Esophagus squamous epithelium (tissue), 5 donors: ENCODE measurements around the gene CLNS1A. TPM values are rescaled to one million over a fixed set of nuclear protein-coding genes. Genes with fewer than 3 reads are reported as not detected.

Source experiments
- DNase-seq: peaks from one replicate; lab custom pipeline; 2025; lab: John Stamatoyannopoulos, UW
- H3K27ac ChIP-seq, 4 donors: fragments of 200-600 bp; sonication (generic); one replicate each; pipeline ENCODE4 v1.5.1; 2016 to 2019; ENCODE audit warnings: mild to moderate bottlenecking in 1 of 4
- H3K27me3 ChIP-seq, 4 donors: fragments of 200-600 bp; sonication (generic); 1 replicate in 3 of 4; 2 replicates in 1 of 4; pipeline versions ENCODE4 v1.5.1 to v1.6.0; 2017 to 2021; ENCODE audit warnings: antibody characterized with exemption in 1 of 4
- H3K36me3 ChIP-seq, 3 donors: fragments of 200-600 bp; sonication (generic); one replicate each; pipeline ENCODE4 v1.5.1; 2016 to 2019
- H3K4me1 ChIP-seq, 3 donors: fragments of 200-600 bp; sonication (generic); one replicate each; pipeline ENCODE4 v1.5.1; 2017 to 2019
- H3K4me3 ChIP-seq, 4 donors: fragments of 200-600 bp; sonication (generic); 1 replicate in 3 of 4; 2 replicates in 1 of 4; pipeline ENCODE4 v1.5.1; 2016 to 2019; ENCODE audit warnings: mild to moderate bottlenecking in 2 of 4, moderate library complexity in 1 of 4
- H3K9me3 ChIP-seq, 3 donors: fragments of 200-600 bp; sonication (generic); one replicate each; pipeline ENCODE4 v1.5.1; 2016 to 2019
- POLR2A ChIP-seq, 4 donors: fragments of 450-650 bp; IDR thresholded peaks; one replicate each; pipeline ENCODE4 v1.6.1; 2017; ENCODE audit warnings: antibody characterized with exemption in 4 of 4, mild to moderate bottlenecking in 4 of 4, moderate library complexity in 3 of 4
- WGBS, 2 donors: methylation state at CpG; one replicate each; pipeline ENCODE4 v1.1.5; 2018; 5-methylcytosine and 5-hydroxymethylcytosine counted together
- intact Hi-C: fragments of 100-400 bp; cut with DNase I; formaldehyde crosslinking; loops from one replicate; pipeline ENCODE4 v1.15.0; 2022
- total RNA-seq, 4 donors: library from RNA; depleted of rRNA; stranded (reverse); fragments of >200 nt; gene quantifications; one replicate each; pipeline ENCODE4 v1.1.0, GENCODE V29; 2016
- TF ChIP-seq, protein P1 (sequence below), 6 experiments: fragments of 450-650 bp in 4 of 6; fragments of 200-600 bp in 2 of 6; sonication (generic) in 2 of 6; IDR thresholded peaks; one replicate each; pipeline ENCODE4 v1.5.1; 2016 to 2019; ENCODE audit warnings: antibody characterized with exemption in 6 of 6, mild to moderate bottlenecking in 4 of 6, moderate library complexity in 4 of 6
- donor health status: DM: yes; HTN: yes; CAD: no.

The CLNS1A gene
- total RNA-seq, 4 donors from 2014 or later = 27.5 to 140 (median 84.2) TPM

DNA sequence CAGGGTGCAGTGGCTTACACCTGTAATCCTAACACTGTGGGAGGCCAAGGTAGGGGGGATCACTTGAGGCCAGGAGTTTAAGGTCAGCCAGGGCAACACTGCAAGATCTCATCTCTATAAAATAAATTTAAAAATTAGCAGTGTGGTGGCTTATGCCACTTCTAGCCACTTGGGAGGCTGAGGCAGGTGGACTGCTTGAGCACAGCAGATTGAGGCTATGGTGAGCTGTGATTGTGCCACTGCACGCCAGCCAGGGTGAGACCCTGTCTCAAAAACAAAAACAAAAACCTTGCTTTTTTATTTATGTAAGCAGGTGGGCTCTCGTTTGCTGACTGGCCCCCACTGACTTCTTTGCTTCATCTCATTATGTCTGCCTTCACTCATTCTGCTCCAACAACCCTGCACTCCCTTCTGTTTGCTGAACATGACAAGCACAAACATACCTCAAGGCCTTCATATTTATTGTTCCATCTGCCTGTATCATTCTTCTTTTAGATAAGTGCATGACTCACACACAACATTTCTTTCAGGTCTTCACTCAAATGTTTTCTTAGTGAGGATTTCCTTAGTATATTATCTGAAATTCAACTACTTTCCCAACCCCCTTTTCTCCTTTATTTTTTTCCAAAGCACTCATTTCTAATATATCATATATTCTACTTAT is 32.4 kb upstream of the CLNS1A start:
- no peaks in the 10 kb centered on the region for H3K27me3 ChIP-seq
- intact Hi-C loops = no loop called here
- 89 to 93% methylated on average over 2 of the region's 2 CpGs for WGBS, 2 donors
- no peaks in the 10 kb centered on the region for H3K4me1 ChIP-seq
- H3K36me3 ChIP-seq = peaks cover 0 to 98% (median 12%) of the 10 kb centered on the region in 3 donors
- no peak overlapping the region for H3K4me3 ChIP-seq
- H3K27ac ChIP-seq = no peak overlapping the region
- TF ChIP-seq, protein P1, sequence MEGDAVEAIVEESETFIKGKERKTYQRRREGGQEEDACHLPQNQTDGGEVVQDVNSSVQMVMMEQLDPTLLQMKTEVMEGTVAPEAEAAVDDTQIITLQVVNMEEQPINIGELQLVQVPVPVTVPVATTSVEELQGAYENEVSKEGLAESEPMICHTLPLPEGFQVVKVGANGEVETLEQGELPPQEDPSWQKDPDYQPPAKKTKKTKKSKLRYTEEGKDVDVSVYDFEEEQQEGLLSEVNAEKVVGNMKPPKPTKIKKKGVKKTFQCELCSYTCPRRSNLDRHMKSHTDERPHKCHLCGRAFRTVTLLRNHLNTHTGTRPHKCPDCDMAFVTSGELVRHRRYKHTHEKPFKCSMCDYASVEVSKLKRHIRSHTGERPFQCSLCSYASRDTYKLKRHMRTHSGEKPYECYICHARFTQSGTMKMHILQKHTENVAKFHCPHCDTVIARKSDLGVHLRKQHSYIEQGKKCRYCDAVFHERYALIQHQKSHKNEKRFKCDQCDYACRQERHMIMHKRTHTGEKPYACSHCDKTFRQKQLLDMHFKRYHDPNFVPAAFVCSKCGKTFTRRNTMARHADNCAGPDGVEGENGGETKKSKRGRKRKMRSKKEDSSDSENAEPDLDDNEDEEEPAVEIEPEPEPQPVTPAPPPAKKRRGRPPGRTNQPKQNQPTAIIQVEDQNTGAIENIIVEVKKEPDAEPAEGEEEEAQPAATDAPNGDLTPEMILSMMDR (IDR thresholded peaks at IDR 0.05) = no peak
- no peak for TF ChIP-seq POLR2A (IDR thresholded peaks at IDR 0.05)
- no peaks in the 10 kb centered on the region for H3K9me3 ChIP-seq
- DNase-seq = no peak

DNA sequence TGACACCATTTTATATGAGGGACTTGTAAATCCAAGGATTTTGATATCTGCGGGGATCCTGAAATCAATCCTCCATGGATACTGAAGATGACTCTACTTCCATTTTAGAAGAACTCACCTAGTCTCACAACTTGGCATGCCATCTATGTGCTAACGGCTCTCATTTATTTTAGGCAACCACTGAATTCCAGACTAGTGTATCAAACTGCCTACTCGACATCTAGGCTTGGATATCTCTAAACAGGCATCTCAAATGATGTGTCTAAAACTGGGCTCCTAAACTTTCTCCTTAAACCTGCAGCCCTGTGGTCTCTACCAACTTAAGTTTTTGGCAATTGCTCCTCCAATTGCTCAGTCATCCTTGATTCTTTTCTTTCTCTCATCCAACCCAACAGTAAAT is 31.2 kb upstream of the CLNS1A start:
- DNase-seq = no peak
- Histone ChIP-seq H3K27me3 (no peaks in the 10 kb centered on the region), H3K9me3 (no peaks in the 10 kb centered on the region), H3K4me1 (no peaks in the 10 kb centered on the region), H3K36me3 (peaks cover 0 to 94% (median 8%) of the 10 kb centered on the region in 3 donors), H3K27ac (no peak overlapping the region), H3K4me3 (no peak overlapping the region)
- no peak for TF ChIP-seq POLR2A (IDR thresholded peaks at IDR 0.05)
- TF ChIP-seq, protein P1 (IDR thresholded peaks at IDR 0.05) = no peak
- WGBS, 2 donors = 82 to 96% methylated on average over 3 of the region's 3 CpGs
- intact Hi-C loops = no loop called here

DNA sequence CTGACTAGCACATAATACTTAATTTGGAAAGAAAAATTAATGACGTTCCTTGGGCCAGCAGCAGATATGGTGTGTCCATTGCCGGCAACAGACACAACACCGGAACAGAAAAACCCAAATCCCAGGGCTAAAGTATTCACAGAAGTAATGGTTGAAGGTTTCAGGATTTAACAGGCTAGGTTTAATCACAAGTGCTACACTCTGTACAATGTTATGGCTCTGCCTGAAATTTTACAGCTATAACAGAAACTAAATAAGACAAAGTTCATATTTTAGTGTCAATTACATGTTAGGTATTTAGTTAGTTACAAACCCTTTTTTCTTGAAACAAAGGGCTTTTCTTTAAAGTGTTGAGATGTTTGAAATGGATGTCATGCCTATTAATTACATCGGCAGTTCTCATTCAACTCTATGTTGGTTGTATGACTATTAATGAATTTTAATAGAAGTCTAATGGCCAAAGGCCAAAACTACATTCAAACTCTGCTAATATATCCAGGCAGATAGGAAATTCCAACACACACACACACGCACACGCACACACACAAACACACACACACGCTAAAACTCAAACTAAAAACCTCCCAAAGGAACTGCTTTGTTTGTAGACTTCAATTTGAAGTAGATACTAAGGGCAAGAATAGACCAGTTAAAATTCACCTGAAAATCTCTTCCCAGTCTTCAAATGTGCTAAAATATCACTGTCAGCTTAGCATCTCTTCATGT is 27.8 kb upstream of the CLNS1A start:
- H3K27me3 ChIP-seq = no peaks in the 10 kb centered on the region
- intact Hi-C loops = no loop called here
- H3K9me3 ChIP-seq = no peaks in the 10 kb centered on the region
- no peak for DNase-seq
- H3K4me1 ChIP-seq = peaks cover 0 to 11% (median 3%) of the 10 kb centered on the region in 3 donors
- H3K36me3 ChIP-seq = peaks cover 0 to 62% (median 8%) of the 10 kb centered on the region in 3 donors
- TF ChIP-seq, protein P1 (IDR thresholded peaks at IDR 0.05) = no peak
- TF ChIP-seq POLR2A (IDR thresholded peaks at IDR 0.05) = no peak
- no peak overlapping the region for H3K27ac ChIP-seq
- H3K4me3 ChIP-seq = no peak overlapping the region
- WGBS, 2 donors = 82 to 94% methylated on average over 7 of the region's 7 CpGs

DNA sequence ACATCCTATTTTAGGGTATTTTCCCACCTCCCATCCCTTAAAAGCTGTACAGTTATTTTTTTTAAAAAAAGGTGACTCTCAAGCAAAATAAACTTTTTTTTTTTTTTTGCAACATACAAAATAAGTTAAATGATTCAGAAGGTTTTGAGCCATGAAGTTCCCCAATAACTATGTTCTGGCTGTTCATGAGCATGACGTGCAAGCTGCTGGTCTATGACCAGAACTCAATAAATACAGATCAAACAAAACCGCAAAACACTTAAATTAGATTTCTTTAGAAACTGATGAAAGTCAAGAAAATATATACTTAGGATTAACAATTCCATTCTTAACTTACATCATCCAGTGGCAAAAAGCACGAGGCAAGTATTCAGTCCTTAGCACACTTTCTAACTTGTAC is 24.1 kb upstream of the CLNS1A start:
- Histone ChIP-seq H3K27me3 (no peaks in the 10 kb centered on the region), H3K36me3 (peaks cover 0 to 25% (median 0%) of the 10 kb centered on the region in 3 donors), H3K4me3 (no peak overlapping the region), H3K9me3 (no peaks in the 10 kb centered on the region), H3K27ac (no peak overlapping the region), H3K4me1 (peaks cover 0 to 23% (median 6%) of the 10 kb centered on the region in 3 donors)
- intact Hi-C loops = no loop called here
- TF ChIP-seq POLR2A (IDR thresholded peaks at IDR 0.05) = no peak
- TF ChIP-seq, protein P1 (IDR thresholded peaks at IDR 0.05) = no peak
- DNase-seq = no peak
- WGBS, 2 donors = 80 to 83% methylated on average over 3 of the region's 3 CpGs

DNA sequence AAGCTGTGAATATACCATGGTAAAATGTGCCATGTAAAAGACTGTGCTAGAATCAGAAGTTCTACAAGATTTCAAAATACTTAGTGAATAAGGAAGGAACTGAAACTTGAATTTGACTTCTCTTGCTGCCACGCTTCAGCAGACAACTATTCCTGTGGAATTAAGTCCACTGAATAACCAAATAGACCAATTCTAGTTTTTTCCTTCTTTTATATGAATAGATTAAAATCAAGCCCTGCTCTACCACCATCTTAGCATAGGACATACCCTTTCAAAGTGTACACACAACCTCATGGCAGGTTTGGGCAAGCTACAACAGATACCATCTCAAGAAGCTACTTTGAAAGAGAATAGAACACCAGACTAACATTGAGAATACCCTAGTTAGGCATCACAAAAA is 23.4 kb upstream of the CLNS1A start:
- 23 to 50% methylated on average over 1 of the region's 1 CpG for WGBS, 2 donors
- H3K36me3 ChIP-seq = peaks cover 0 to 18% (median 0%) of the 10 kb centered on the region in 3 donors
- H3K4me3 ChIP-seq = no peak overlapping the region
- DNase-seq = no peak
- intact Hi-C loops = no loop called here
- no peak for TF ChIP-seq POLR2A (IDR thresholded peaks at IDR 0.05)
- TF ChIP-seq, protein P1 (IDR thresholded peaks at IDR 0.05) = no peak
- H3K9me3 ChIP-seq = no peaks in the 10 kb centered on the region
- no peak overlapping the region for H3K27ac ChIP-seq
- H3K27me3 ChIP-seq = no peaks in the 10 kb centered on the region
- peaks cover 0 to 23% (median 6%) of the 10 kb centered on the region in 3 donors for H3K4me1 ChIP-seq
